ENCODE results near the gene ADGRG1.

- TF ChIP-seq CTCF (IDR thresholded peaks at IDR 0.05; ENCODE audit: insufficient read depth, low read depth, low read length) (no peak), EZH2 (IDR thresholded peaks at IDR 0.05; ENCODE audit: insufficient read depth, low read length) (no peak)
Observed at GRCh38 chr16:57610611-57611010, 17.8 kb upstream of the ADGRG1 start.
